ENCODE measurements around the gene SESTD1.
"Not testable (repeated sequence)": the region's sequence is repeated elsewhere in the genome, so short reads cannot be mapped to it uniquely, and the experiment has no call there.

The SESTD1 gene

GRCh38 chr2:179098080-179098689 is 166.4 kb downstream of the SESTD1 start:
- no peak for DNase-seq

GRCh38 chr2:179097131-179097530 is 167.5 kb downstream of the SESTD1 start:
- DNase-seq = no peak

- DNase-seq = peak; percentile 34
Observed at GRCh38 chr2:179096090-179096489, 168.5 kb downstream of the SESTD1 start.

DNA sequence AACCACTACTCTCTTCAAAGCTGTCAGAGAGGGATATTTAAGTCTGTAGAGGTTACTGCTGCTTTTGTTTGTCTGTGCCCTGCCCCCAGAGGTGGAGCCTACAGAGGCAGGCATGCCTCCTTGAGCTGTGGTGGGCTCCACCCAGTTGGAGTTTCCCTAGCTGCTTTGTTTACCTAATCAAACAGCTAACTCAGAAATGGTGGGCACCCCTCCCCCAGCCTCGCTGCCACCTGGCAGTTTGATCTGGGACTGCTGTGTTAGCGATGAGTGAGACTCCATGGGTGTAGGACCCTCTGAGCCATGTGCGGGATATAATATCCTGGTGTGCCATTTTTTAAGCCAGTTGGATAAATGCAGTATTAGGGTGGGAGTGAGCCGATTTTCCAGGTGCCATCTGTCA is 171.7 kb downstream of the SESTD1 start:
- DNase-seq = not testable (repeated sequence)

- no peak for DNase-seq
Observed at GRCh38 chr2:179082697-179083096, 181.9 kb downstream of the SESTD1 start.

- no peak for DNase-seq
Observed at GRCh38 chr2:179081954-179082353, 182.7 kb downstream of the SESTD1 start.

DNA sequence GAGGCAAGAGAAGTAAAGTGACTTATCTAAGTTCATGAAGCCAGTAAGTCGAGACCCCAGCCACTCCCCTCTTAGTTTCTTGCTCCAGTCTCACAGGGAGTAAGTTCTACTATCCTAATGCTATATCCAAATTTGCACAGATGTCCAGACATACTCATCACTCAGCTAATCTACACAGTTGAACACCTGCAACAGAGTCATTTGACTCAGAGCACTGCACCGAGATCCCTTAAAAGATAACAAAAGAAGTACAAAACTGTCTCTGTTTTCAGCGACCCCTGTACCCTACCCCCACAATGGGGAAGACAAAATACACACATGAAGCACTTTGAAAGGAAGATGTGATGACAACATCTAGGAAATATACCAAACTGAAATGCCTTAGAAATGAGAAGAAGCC is 192.1 kb downstream of the SESTD1 start:
- DNase-seq = no peak

GRCh38 chr2:179071810-179072355 is 192.7 kb downstream of the SESTD1 start:
- DNase-seq = no peak

- no peak for DNase-seq
Observed at GRCh38 chr2:179070895-179071294, 193.7 kb downstream of the SESTD1 start.

DNA sequence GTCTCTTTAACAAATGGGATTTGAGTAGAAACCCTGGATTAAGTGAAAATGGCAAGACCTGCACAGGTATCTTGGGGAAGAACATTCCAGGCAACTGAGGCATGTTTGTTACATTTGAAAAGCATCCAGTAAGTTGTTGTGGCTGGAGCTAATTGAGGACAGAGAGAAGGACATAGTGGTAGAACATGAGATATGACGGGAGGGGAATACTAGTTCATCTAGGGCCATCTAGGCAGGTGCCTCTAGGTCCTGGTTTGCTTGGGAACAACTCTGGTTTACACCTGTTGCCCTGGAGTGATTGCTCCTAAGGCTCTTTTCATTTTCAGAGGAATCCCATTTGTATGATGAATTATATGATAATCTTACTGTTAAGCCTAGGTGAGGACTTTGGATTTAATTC is 194.9 kb downstream of the SESTD1 start:
- no peak for DNase-seq

DNA sequence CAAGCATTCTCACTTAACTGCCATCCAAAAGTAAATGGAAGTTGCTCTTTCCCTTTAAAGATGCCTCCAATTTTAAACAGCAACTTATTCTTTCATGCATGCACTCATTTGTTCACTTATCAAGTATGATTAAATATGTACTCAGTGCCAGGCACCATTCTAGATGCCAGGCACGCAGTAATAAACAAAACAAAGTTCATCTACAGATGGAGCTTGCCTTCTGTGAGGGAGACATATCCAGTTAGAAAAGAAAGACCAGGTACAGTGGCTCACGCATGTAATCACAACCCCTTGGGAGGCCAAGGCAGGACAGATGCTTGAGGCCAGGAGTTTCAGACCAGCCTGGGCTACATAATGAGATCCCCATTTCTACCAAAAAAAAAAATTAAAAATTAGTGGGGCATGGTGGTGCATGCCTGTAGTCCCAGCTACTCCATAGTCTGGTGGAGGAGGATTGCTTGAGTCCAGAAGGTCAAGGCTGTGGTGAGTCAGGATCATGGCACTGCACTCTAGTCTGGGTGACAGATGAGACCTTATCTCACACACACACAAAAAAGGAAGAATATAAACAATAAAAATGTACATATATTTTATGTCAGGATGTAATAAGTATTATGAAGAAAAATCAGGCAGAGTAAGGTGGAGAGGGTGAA is 195.5 kb downstream of the SESTD1 start:
- no peak for DNase-seq

- DNase-seq = no peak
Observed at GRCh38 chr2:179059026-179059700, 205.5 kb downstream of the SESTD1 start.

DNA sequence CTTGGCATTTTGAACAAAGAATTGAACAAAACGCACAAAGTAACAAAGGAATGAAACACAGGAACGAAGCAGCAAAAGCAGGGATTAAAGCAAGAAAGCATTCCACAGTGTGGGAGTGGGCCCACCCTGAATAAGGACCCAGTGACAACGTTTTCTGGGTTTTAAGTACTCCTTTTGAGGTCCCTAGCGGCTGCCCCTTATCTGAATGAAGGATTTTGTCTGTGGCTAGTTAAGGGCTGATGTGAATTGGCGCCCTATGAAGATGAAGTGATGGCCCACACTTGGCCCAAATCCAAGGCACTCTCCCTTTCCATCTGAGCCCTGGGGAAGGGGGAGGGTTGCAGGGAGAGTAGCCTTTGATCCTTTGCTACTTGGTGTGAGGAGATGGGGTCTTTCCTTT is 206.9 kb downstream of the SESTD1 start:
- DNase-seq = no peak

DNA sequence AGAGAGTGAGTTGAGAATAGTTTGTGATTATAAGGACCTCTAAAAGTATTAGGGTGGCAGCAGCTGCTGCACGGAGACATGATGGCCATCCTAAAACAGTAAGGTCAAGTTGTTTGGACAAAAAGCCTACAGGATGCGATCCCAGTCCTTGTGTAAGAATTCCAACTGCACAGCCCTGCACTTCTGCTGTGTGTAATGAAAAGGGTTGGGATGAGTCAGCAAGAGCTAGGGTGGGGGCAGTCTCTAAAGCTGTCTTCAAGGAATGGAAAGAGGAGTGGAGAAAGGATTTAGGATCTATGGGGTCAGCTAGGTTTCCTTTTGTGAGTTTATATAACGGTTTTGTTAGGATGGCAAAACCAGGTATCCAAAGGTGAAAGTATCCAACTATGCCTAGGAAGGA is 211.1 kb downstream of the SESTD1 start:
- DNase-seq = not testable (repeated sequence)

All from CD4-positive, alpha-beta T cell treated with Interleukin-12 subunit alpha and Interleukin-12 subunit beta, for 1 hour (primary cell).